NCI-H526 (cell line): Measurements from ENCODE around the gene MED1.
"Not testable (repeated sequence)": the region's sequence is repeated elsewhere in the genome, so short reads cannot be mapped to it uniquely, and the experiment has no call there.

Experiments used
- DNase-seq, 2 experiments: peaks; one replicate each; lab custom pipeline; 2025; lab: John Stamatoyannopoulos, UW

Gene MED1, protein sequence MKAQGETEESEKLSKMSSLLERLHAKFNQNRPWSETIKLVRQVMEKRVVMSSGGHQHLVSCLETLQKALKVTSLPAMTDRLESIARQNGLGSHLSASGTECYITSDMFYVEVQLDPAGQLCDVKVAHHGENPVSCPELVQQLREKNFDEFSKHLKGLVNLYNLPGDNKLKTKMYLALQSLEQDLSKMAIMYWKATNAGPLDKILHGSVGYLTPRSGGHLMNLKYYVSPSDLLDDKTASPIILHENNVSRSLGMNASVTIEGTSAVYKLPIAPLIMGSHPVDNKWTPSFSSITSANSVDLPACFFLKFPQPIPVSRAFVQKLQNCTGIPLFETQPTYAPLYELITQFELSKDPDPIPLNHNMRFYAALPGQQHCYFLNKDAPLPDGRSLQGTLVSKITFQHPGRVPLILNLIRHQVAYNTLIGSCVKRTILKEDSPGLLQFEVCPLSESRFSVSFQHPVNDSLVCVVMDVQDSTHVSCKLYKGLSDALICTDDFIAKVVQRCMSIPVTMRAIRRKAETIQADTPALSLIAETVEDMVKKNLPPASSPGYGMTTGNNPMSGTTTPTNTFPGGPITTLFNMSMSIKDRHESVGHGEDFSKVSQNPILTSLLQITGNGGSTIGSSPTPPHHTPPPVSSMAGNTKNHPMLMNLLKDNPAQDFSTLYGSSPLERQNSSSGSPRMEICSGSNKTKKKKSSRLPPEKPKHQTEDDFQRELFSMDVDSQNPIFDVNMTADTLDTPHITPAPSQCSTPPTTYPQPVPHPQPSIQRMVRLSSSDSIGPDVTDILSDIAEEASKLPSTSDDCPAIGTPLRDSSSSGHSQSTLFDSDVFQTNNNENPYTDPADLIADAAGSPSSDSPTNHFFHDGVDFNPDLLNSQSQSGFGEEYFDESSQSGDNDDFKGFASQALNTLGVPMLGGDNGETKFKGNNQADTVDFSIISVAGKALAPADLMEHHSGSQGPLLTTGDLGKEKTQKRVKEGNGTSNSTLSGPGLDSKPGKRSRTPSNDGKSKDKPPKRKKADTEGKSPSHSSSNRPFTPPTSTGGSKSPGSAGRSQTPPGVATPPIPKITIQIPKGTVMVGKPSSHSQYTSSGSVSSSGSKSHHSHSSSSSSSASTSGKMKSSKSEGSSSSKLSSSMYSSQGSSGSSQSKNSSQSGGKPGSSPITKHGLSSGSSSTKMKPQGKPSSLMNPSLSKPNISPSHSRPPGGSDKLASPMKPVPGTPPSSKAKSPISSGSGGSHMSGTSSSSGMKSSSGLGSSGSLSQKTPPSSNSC (N-terminal part only)

DNA sequence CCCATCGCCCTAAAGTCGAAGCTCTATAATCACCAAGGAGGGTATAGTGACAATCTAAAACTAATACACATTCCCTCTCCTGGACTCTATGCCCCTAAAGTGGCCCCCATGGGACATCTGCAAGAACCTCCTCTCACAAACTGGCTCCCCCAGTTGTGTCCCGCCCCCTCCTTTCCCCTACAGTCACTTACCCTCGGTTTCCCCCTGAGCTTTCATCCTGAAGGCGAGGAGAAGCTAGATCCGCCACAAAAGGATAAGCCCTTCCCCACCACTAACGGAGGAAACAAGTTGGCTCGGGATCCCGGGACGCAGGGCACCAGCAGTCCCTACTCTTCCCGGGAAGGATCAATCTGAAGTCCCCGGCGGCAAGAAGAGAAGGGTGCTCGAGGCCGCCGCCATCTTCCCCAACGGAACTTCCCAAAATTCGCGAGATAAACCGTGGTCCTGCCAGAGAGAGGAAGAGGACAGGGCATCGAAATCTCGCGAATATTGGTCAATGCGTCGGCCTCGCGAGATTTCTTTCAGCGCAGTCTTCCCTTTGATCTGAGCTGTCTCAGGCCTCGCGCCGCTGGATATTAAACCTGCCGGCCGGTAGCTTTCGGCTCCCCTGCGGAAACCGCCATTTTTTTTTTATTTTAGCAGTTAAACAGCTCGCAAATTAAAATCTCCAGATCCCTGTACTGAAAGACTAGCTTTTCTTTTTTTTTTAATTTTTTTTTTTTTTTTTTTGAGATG is at the start of gene MED1:
Gene MED1, minus strand, starts transcription at position 417 of the 735 bp plus-strand sequence. Its CDS starts 201 bp downstream, at position 216.
- DNase-seq, result peak; percentile 97 to 98

DNA sequence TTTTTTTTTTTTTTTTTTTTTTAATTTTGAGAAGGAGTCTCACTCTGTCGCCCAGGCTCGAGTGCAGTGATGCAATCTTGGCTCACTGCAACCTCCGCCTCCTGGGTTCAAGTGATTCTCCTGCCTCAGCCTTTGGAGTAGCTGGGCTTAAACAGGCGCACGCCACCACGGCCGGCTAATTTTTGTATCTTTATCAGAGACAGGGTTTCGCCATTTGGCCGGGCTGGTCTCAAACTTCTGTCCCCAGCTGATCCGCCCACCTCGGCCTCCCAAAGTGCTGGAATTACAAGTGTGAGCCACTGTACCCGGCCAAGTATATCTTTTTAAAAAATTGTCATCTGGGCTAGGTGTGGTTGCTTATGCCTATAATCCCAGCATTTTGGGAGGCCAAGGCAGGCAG is 45.9 kb upstream of the MED1 start:
- not testable (repeated sequence) for DNase-seq

DNA sequence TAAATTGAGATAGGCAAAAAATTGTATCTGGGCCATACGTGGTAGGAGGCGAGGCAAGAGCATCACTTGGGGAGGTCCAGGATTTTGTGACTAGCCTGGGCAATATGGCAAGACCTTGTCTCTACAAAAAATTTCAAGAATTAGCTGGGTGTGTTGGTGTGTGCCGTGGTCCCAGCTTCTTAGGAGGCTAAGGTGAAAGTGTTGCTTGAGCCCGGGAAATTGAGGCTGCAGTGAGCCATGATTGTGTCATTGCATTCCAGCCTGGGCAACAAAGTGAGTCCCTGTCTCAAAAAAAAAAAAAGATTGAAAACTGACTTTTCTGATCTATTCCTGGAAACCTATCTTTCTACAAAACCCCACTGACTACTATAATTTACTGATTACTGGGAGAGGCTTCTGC is 36.9 kb upstream of the MED1 start:
- DNase-seq, result no peak

DNA sequence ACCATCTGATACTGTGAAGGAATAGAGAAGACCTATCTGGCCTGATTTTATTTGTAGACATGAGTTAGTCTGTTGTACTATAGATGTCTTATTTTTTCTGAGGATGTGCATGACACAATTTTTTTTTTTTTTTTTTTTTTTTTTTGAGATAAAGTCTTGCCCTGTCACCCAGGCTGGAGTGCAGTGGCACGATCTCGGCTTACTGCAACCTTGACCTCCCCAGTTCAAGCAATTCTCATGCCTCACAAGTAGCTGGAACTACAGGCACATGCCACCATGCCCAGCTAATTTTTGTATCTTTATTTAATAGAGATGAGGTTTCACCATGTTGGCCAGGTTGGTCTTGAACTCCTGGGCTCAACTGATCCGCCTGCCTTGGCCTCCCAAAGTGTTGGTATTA is 36.4 kb upstream of the MED1 start:
- not testable (repeated sequence) for DNase-seq

DNA sequence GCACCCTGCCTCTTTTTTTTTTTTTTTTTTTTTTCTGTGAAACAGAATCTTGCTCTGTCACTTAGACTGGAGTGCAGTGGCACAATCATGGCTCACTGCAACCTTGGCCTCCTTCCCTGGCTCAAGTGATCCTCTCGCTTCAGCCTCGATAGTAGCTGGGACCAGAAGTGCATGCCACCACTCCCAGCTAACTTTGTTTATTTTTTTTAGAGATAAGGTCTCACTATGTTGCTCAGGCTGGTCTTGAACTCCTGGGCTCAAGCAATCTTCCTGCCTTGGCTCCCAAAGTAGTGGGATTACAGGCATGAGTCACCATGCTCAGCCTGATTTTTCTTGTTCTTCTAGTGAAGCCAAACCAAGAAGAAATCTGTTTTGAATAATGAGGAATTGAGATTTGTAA is 35.2 kb upstream of the MED1 start:
- no peak for DNase-seq

DNA sequence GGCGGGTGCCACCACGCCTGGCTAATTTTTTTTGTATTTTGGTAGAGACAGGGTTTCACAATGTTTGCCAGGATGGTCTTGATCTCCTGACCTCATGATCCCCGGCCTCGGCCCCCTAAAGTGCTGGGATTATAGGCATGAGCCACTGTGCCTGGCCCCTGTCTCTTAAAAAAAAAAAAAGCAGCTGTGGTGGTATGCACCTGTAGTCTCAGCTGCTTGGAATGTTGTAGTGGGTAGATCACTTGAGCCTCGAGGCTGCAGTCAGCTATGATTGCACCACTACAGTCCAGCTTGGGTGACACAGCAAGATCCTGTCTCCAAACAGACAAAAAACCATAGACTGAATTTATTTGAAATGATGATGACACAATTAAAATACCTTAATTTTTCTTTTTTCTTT is 34.5 kb upstream of the MED1 start:
- DNase-seq, result no peak

DNA sequence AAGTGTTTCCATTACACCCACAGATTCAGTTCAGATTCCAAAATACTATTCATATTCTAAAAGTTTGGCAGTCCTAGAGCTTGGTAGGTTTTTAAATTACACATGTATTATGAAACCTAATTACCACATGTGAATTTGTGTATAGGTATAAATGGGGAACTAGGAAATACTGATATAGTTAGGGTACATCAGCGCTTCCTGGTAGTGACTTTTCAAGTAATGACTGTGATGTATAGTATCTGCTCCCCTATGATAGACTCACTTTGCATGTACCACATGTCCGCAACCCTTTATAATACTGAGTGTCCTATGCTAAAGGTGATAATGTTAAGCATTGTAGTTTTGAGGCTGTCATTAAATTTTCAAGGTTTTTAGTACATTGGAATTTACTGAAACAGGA is 33.1 kb upstream of the MED1 start:
- no peak for DNase-seq

DNA sequence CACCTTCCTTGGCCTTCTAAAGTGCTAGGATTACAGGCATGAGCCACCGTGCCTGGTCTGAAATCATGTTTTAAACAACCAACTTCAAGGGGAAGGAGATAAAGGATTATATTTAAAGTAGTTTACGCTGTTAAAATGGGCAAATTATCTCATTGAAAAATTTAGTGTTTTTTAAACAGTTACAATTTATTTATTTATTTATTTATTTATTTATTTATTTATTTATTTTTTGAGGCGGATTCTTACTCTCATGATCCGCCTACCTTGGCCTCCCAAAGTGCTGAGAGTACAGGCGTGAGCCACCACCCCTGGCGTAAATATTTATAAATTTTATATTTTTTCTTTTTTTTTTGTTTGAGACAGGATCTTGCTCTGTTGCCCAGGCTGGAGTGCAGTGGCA is 32.4 kb upstream of the MED1 start:
- DNase-seq, result no peak

DNA sequence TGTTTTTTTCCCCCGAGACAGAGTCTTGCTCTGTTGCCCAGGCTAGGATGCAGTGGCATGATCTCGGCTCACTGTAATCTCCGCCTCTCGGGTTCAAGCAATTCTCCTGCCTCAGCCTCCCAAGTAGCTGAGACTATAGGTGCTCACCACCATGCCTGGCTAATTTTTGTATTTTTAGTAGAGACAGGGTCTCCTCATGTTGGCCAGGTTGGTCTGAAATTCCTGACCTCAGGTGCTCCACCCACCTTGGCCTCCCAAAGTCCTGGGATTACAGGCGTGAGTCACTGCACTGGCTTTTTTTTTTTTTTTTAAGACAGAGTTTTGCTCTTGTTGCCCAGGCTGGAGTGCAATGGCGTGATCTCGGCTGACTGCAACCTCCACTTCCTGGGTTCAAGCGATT is 28.6 kb upstream of the MED1 start:
- not testable (repeated sequence) for DNase-seq

DNA sequence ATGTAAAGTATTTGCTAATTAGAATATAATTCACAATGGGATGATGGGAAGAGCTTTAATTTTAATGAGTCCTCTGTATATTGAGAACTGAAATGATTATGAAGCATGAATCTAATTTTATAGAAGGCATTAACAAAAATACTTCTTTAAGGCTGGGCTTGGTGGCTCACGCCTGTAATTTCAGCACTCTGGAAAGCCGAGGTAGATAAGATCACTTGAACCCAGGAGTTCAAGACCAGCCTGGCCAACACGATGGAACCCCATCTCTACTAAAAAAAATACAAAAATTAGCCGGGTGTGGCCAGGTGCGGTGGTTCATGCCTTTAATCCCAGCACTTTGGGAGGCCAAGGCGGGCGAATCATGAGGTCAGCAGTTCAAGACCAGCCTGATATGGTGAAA is 22.2 kb upstream of the MED1 start:
- no peak for DNase-seq

DNA sequence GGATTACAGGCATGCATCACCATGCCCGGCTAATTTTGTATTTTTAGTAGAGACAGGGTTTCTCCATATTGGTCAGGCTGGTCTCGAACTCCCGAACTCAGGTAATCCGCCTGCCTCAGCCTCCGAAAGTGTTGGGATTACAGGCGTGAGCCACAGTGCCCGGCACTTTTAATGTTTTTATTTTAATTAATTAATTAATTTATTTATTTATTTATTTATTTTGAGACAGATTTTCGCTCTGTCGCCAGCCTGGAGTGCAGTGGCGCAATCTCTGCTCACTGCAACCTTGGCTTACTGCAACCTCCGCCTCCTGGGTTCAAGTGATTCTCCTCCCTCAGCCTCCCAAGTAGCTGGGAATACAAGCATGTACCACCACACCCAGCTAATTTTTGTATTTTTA is 17.5 kb upstream of the MED1 start:
- DNase-seq, result not testable (repeated sequence)

DNA sequence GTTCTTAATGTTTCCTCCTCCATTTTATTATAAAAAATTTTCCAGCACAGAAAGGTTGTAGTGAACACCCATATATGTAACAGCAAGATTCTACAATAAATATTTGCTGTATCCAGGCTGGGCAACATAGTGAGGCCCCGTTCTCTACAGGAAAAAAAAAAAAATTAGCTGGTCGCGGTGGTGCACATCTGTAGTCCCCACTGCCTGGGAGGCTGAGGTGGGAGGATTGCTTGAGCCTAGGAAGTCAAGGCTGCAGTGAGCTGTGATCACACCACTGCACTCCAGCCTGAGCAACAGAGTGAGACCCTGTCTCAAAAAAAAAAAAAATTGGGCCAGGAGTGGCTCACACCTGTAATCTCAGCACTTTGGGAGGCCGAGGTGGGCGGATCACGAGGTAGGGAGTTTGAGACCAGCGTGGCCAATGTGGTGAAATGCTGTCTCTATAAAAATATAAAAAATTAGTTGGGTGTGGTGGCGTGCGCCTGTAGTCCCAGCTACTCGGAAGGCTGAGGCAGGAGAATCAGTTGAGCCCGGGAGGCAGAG is 13.6 kb upstream of the MED1 start:
- DNase-seq, result not testable (repeated sequence)

DNA sequence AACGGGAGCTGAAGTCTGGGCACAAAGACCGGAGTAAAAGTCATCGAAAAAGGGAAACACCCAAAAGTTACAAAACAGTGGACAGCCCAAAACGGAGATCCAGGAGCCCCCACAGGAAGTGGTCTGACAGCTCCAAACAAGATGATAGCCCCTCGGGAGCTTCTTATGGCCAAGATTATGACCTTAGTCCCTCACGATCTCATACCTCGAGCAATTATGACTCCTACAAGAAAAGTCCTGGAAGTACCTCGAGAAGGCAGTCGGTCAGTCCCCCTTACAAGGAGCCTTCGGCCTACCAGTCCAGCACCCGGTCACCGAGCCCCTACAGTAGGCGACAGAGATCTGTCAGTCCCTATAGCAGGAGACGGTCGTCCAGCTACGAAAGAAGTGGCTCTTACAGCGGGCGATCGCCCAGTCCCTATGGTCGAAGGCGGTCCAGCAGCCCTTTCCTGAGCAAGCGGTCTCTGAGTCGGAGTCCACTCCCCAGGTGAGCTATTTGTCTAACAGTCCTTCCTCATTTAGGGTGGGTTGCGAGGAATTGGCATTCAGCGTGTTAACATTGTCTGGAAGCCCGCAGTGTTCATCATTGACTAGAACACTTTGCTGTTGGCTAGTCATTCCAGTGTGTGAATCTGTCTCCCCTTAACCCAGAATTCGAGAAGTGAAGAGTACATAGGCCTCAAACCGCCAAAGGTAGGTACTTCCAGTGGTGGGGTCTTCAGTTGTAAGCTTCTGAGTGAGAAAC is 11.7 kb upstream of the MED1 start:
- DNase-seq, result peak in 1 of 2 experiments; percentile 13

DNA sequence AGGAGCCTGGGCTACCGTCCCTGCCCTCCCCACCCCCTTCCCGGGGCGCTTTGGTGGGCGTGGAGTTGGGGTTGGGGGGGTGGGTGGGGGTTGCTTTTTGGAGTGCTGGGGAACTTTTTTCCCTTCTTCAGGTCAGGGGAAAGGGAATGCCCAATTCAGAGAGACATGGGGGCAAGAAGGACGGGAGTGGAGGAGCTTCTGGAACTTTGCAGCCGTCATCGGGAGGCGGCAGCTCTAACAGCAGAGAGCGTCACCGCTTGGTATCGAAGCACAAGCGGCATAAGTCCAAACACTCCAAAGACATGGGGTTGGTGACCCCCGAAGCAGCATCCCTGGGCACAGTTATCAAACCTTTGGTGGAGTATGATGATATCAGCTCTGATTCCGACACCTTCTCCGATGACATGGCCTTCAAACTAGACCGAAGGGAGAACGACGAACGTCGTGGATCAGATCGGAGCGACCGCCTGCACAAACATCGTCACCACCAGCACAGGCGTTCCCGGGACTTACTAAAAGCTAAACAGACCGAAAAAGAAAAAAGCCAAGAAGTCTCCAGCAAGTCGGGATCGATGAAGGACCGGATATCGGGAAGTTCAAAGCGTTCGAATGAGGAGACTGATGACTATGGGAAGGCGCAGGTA is 11.0 kb upstream of the MED1 start:
- peak; percentile 35 to 59 for DNase-seq

DNA sequence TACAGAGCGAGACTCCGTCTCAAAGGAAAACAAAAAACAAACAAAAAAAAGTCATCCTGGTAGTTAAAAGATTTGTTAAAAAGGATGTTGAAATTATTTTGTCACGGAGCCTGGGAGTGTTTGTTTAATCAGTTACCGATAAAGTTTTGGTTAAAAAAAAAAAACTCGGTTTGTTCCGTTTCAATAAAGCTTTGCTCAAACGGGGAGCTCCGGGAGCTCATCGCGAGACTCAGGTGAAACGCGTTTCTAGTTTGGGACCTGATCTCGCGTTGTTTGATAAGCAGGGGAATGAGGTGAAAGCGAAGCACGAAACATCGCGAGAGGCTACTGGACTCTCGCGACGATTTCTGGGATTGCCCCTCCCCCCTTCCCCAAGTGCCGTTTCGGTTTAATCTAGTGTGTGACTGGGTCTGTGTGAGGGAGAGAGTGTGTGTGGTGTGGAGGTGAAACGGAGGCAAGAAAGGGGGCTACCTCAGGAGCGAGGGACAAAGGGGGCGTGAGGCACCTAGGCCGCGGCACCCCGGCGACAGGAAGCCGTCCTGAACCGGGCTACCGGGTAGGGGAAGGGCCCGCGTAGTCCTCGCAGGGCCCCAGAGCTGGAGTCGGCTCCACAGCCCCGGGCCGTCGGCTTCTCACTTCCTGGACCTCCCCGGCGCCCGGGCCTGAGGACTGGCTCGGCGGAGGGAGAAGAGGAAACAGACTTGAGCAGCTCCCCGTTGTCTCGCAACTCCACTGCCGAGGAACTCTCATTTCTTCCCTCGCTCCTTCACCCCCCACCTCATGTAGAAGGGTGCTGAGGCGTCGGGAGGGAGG is 10.3 kb upstream of the MED1 start, which contains the start of gene CDK12:
Gene CDK12, plus strand, starts transcription at position 374 of the 813 bp plus-strand sequence. CDS start 586 bp downstream, outside the sequence.
- peak; percentile 99 for DNase-seq

DNA sequence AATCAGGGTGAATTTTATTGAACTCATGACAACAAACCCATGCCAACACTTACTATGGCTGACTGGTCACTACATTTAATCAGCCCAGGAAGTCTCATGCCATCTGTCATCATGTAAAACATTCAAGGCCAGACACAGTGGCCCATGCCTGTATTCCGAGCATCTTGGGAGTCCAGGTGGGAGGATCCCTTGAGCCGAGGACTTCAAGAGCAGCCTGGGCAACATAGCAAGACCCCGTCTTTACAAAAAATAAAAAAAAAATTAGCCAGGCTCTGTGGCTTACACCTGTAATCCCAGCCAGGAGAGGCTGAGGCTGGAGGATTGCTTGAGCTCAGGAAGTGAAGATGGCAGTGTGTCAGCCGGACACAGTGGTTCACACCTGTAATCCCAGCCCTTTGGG is 4.9 kb upstream of the MED1 start:
- no peak for DNase-seq

DNA sequence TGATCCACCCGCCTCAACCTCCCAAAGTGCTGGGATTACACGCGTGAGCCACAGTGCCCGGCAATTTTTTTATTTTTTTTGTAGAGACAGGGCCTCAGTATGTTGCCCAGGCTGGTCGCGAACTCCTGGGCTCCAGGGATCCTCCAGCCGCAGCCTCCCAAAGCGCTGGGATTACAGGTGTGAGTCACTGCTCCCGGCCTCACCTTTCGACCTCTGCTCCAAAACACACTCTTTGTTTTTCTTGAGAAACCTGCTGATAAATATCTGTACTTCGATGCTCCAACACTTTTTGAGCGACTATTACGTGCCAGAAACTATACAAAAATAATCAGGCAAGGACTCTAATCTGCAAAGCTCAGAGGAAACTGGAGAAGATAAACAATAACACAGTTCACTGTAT is 1.0 kb downstream of the MED1 start:
- no peak for DNase-seq

DNA sequence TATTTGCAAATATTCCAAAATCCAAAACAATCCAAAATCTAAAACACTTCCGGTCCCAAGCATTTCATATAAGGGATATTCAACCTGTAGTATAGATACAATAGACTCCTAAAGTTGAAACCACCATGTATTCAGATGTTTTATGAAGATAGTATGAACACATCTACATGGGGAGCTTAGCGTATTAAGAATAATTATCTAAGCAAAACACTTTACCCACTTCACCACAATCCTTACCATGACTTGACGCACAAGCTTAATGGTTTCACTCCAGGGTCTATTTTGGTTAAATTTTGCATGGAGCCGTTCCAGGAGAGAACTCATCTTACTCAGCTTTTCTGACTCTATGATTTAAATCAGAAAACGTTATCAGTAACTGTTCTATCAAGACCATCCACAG is 3.5 kb downstream of the MED1 start:
- DNase-seq, result peak; percentile 52 to 55

DNA sequence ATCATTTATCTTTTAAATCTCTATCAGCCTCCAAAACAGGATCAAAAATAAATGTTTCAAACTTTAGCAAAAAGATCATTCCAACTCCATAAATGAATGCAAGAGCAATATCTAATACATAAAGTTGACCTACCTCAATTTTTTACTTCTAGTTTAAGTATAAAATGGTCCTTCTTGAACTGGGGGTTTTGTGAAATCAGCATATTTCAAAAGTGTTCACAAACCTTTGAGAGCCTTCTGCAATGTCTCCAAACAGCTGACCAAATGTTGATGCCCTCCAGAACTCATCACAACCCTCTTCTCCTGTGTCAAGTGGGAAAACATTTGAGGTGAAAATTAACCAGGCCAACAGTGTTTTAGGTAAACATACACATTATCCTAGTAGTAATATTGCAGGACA is 7.7 kb downstream of the MED1 start:
- no peak for DNase-seq
